Vagina (tissue), 2 donors: ENCODE data around the gene ANKRD34C.

Experiments used
- CTCF ChIP-seq, 3 experiments: fragments of 450-650 bp in 2 of 3; fragments of 200-600 bp in 1 of 3; sonication (generic) in 1 of 3; IDR thresholded peaks; one replicate each; pipeline ENCODE4 v1.5.1; 2017 to 2019; ENCODE audit warnings: antibody characterized with exemption in 3 of 3, mild to moderate bottlenecking in 2 of 3, moderate library complexity in 2 of 3
- POLR2A ChIP-seq, 2 donors: fragments of 450-650 bp; IDR thresholded peaks; one replicate each; pipeline ENCODE4 v1.6.1; 2017; ENCODE audit warnings: antibody characterized with exemption in 2 of 2, mild to moderate bottlenecking in 2 of 2, moderate library complexity in 2 of 2
- POLR2AphosphoS5 ChIP-seq, 2 donors: sonication (generic); formaldehyde crosslinking; IDR thresholded peaks; one replicate each; pipeline ENCODE4 v1.9.0; 2017; ENCODE audit warnings: antibody characterized with exemption in 2 of 2, mild to moderate bottlenecking in 2 of 2, low read depth in 1 of 2; ENCODE audit not compliant: insufficient read depth in 1 of 2

- no peak for TF ChIP-seq POLR2A (IDR thresholded peaks at IDR 0.05)
- TF ChIP-seq CTCF (IDR thresholded peaks at IDR 0.05) = no peak
- no peak for TF ChIP-seq POLR2AphosphoS5 (IDR thresholded peaks at IDR 0.05; ENCODE audit: insufficient read depth in 1 of 2, low read depth in 1 of 2)
Observed at GRCh38 chr15:79282371-79283251, at the start of gene ANKRD34C.
